ENCODE measurements around the gene RPL29.

RPL29 gene

GRCh38 chr3:51963951-51964451, 31.7 kb downstream of the RPL29 start:
- TF ChIP-seq PPARA (CRISPR knock-in tag; IDR thresholded peaks at IDR 0.05; ENCODE audit: borderline replicate concordance) = no peak
- TF ChIP-seq ZFP30 (CRISPR knock-in tag; IDR thresholded peaks at IDR 0.05) = no peak
- no peak for TF ChIP-seq CREB5 (CRISPR knock-in tag; IDR thresholded peaks at IDR 0.05; ENCODE audit: low read depth)
- TF ChIP-seq TCF4 (CRISPR knock-in tag; IDR thresholded peaks at IDR 0.05; ENCODE audit: borderline replicate concordance) = no peak
- no peak for TF ChIP-seq TSHZ2 (CRISPR knock-in tag; IDR thresholded peaks at IDR 0.05)
- TF ChIP-seq TOX (CRISPR knock-in tag; IDR thresholded peaks at IDR 0.05; ENCODE audit: borderline replicate concordance) = no peak
- TF ChIP-seq ARNTL (CRISPR knock-in tag; IDR thresholded peaks at IDR 0.05; ENCODE audit: borderline replicate concordance, low read depth) = no peak
- TF ChIP-seq ZNF565 (CRISPR knock-in tag; conservative IDR thresholded peaks at IDR 0.05; ENCODE audit: low read depth) = no peak
- TF ChIP-seq ZFP3 (CRISPR knock-in tag; IDR thresholded peaks at IDR 0.05) = no peak
- TF ChIP-seq PATZ1 (CRISPR knock-in tag; IDR thresholded peaks at IDR 0.05; ENCODE audit: borderline replicate concordance) = no peak
- TF ChIP-seq ISL1 (CRISPR knock-in tag; IDR thresholded peaks at IDR 0.05) = no peak
- no peak for TF ChIP-seq OSR1 (CRISPR knock-in tag; IDR thresholded peaks at IDR 0.05)
- no peak for TF ChIP-seq ZC3H10 (CRISPR knock-in tag; IDR thresholded peaks at IDR 0.05)
- no peak for TF ChIP-seq POU6F1 (CRISPR knock-in tag; IDR thresholded peaks at IDR 0.05; ENCODE audit: borderline replicate concordance, low read depth)
- ATAC-seq = no peak

GRCh38 chr3:51962854-51963530, 32.7 kb downstream of the RPL29 start:
- TF ChIP-seq ARNTL (CRISPR knock-in tag; IDR thresholded peaks at IDR 0.05; ENCODE audit: borderline replicate concordance, low read depth) = no peak
- no peak for TF ChIP-seq ZFP3 (CRISPR knock-in tag; IDR thresholded peaks at IDR 0.05)
- TF ChIP-seq CSDC2 (CRISPR knock-in tag; IDR thresholded peaks at IDR 0.05) = no peak
- no peak for TF ChIP-seq ZC3H10 (CRISPR knock-in tag; IDR thresholded peaks at IDR 0.05)
- TF ChIP-seq CREB5 (CRISPR knock-in tag; IDR thresholded peaks at IDR 0.05; ENCODE audit: low read depth) = no peak
- no peak for TF ChIP-seq BACH2 (CRISPR knock-in tag; IDR thresholded peaks at IDR 0.05; ENCODE audit: borderline replicate concordance)
- TF ChIP-seq POU6F1 (CRISPR knock-in tag; IDR thresholded peaks at IDR 0.05; ENCODE audit: borderline replicate concordance, low read depth) = no peak
- TF ChIP-seq PATZ1 (CRISPR knock-in tag; IDR thresholded peaks at IDR 0.05; ENCODE audit: borderline replicate concordance) = no peak
- TF ChIP-seq GLIS3 (CRISPR knock-in tag; IDR thresholded peaks at IDR 0.05) = no peak
- no peak for TF ChIP-seq ISL1 (CRISPR knock-in tag; IDR thresholded peaks at IDR 0.05)
- TF ChIP-seq ZFP30 (CRISPR knock-in tag; IDR thresholded peaks at IDR 0.05) = no peak
- no peak for TF ChIP-seq CSRNP3 (CRISPR knock-in tag; IDR thresholded peaks at IDR 0.05)
- TF ChIP-seq SNAI2 (CRISPR knock-in tag; IDR thresholded peaks at IDR 0.05) = no peak
- no peak for ATAC-seq
